Activated CD8-positive, alpha-beta memory T cell treated with anti-CD3 and anti-CD28 coated beads, Interleukin-2, amount 50 U/mL, for 1 hour (primary cell): ENCODE measurements around the gene CADM1.

ENCODE experiments used
- DNase-seq: peaks from one replicate; pipeline ENCODE4 v3.0.0-alpha.2; 2020; ENCODE audit errors: extremely low read depth

CADM1 gene

DNA sequence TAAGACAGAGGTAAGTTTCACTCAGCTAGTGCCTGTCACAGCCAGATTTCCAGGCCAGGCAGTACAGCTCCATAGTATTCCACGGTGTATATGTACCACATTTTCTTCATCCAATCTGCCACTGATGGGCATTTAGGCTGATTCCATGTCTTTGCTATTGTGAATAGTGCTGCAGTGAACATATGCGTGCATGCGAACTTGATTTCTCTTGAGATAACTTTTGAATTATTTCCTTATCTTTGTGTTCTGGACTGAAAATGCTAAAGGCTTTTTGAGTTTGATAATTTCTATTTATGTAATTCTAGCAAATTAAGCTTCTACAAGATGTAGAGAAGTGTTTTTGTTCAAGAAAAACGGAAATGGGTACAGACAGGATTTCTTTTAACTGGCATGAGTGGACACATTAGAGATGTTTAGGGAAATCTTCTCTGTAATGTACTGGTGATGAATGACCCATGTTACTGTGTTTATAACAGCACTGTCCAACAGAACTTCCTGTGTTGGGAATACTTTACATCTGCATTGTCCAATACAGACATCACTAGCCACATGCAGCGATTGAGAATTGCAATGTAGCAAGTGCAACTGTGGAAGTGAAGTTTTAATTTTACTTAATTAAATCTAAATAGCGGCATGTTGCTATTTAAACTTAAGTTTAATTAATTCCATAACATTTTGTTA, 151.3 kb downstream of the CADM1 start:
- no peak for DNase-seq

DNA sequence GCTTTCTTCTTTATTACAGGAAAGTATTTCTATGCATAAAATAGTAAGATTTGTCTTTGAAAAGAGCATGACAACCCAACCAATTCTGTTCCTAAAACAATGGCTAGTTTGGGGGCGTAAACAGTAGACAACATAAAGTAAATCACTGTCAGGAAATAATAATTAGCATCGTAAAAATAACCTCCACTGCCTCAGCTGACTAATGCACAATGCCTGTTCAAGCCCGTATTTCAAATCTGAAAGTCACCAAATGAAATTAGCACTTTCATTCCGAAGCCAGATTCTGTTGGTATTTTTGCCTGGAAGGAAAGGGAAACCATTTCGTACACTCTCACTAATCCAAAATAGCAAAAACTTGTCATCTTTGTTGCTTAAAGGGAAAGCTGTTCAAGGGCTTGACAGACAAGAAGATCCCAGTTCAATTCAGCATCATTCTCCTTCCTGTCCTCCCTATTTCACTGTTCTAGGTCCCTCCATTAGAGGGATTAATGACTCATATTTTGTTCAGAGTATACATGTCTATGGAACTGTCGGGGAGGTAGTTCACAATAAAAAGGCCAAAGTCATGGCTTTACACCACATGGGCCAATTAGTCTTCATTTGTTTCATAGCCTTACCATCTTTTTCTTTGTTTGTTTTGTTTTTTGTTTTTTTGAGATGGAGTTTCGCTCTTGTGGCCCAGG, 154.7 kb downstream of the CADM1 start:
- no peak for DNase-seq

DNA sequence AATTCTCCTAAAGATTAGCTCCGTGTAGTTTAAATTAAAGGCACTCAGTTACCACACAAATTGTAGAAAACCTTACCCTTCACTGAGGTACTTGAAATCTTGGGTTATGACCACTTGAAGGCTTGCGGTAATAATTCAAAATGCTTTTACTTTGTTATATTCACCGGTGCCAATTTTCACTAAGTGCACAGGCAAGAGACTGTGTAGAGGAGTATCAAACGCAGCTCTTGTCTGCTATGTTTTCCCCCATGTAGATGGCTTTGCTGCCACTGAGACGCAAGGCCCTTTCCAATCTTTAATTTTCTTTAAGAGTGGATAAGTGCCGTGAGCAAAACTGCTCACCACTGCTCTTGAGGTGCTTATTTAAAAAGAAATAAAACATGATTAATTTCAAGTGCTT, 155.8 kb downstream of the CADM1 start:
- DNase-seq: no peak

DNA sequence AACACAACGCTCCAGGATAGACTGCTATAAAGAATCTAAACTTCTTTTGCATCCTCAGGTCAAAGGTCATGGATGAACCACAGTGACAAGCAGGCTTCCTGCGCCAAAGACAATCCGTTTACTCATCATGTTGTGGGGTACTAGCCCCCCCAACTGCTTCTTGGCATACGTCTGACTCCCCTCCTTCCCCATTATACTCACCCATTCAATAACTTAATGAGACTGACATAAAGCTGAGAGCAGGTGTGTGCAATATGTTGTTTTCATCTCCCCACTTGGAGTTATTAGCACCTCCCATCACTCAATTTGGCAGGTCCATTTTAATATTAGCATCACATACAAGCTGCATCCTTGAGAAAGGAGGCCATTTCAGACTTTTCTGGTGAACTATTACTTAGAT, 157.1 kb downstream of the CADM1 start:
- no peak for DNase-seq

DNA sequence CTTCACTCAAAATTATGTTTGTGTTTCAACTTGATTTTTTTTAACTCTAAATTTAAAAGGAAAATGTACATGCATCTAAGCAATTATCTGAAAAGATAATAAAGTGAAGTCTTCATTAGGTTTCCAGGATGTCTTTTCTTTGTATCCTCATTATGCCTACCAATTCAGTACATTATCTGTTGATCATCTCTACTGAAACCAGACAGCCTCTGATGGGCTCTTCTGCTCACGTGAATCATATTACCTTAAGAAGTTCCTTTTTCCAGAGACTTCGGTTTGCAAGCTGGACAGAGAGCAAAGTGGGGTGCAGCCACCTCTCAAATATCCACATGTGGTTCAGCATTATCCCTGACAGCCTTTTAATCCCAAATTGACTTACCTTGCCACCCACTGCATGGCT, 158.4 kb downstream of the CADM1 start:
- DNase-seq: no peak

DNA sequence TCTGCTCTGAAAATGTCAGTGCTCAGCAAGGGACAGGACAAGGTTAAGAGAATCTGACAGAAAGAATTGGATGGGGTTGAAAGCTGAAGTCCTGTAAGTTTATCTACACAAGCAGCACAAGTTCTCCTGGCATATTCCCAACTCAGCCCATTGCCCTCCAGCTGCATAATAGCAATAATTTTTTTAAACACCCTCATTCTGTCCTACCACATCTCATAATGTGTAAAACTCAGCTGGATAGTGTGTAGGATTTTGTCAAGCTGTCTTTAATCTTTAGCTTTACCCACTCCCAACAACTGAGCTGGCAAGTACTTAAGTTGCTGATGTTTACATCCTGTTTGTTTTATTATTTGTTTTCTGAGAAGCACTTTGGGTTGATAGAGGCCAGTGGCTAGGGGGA, 158.9 kb downstream of the CADM1 start:
- DNase-seq: no peak

DNA sequence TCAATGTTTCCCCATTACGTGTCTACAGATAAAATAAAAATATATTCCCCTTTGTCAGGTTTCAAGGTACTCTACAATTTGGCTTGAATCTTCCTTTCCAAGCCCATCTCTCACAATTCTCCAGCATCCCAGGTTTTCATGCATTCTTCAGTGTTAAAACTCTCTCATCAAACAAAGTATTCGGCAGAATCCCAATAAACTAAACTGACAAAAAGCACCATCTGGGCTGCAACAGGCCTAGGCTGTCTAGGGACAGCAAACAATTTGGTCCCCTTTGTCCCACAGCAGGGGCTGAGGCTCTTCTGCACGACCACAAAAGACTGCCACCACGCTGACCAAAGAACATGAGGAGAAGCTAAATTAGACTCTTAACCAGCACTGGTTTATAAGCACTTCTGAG, 159.4 kb downstream of the CADM1 start:
- DNase-seq: no peak

DNA sequence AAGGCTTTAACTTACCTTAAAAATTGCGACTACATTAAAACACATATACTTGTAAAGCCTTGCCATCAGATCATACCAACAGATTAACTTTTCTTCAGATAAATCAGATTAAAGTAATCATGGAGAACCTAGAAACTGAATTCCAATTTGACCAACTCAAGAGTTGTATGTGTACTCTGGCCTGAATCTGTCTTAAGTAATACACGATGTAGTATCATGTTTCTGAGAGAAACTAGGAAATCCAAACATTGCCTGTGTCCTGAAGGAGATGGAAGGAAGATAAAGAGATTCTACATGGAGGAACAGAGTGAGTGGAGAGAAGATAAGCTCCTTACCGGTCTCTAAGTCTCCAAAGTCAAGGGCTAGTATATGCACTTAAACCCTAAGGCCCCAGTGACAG, 162.1 kb downstream of the CADM1 start:
- no peak for DNase-seq

DNA sequence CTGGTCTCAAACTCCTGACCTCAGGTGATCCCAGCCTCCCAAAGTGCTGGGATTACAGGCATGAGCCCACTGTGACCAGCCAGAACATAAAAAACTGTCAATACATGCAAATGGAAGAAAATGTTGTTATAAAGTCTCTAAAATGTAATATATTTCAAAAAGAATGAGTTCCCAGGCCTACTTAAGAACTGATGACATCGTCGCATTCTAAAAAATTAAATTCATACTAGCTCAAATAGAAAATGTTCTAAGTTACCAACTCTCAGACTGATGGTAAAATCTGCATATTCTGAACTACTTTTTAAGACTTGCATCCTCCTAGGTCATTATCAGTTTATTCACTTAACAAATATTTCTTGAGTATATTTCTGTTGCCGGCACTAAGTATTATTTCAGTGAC, 163.3 kb downstream of the CADM1 start:
- no peak for DNase-seq

DNA sequence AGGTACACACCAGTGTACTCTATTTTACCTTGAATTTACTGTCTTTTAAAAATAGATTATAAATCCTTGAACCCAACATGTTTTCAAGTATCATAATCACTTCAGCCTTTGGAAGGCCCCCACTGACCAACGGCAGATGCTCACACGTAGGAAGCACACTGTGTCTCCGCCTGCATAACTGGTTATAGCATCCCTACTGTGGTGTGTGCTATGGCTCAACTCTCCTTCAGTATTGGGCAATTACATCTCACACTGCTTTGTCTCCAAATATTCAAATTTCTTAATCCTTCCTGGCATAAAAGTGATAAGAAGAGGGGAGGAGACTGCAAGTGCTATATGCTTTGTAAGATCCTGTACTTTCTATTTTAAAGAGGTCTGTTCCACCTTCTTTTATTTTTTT, 165.7 kb downstream of the CADM1 start:
- no peak for DNase-seq

DNA sequence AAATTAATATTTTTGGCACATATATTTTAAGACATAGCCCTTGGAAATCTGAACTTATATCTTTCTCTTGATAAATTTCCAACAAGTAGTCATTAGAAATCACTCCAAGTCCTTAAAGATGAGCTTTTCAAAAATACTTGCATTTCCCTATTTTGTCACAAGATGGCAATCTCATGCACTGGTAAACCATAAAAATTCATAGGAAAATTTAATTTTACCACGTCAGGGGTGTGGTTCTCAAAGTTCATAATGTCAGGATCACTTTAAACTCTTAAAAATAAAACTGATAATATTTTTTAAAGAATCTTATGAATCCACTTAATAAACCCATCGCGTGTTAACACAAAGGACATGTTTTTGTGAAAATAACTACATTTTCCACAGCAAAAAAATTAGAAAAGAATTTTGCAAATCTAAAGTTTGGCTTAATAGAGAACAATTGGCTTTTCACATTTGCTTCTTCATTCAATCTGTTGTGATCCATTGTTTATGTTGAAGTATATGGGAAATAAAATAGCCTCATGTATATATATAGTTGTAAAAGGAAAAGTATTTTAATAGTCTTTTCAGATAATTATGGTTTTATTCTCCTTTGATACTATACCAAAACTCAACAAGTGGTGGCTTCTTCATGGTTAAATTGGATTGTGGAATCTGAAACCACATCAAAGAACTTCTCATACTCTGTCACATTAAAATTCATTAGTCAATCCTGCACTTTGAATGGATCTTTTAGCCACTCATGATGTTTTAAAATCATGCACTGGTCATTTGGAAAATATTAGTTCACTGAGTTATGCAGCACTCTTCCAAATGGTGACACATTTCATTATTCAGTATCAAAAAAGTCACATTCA, 169.1 kb downstream of the CADM1 start:
- no peak for DNase-seq

DNA sequence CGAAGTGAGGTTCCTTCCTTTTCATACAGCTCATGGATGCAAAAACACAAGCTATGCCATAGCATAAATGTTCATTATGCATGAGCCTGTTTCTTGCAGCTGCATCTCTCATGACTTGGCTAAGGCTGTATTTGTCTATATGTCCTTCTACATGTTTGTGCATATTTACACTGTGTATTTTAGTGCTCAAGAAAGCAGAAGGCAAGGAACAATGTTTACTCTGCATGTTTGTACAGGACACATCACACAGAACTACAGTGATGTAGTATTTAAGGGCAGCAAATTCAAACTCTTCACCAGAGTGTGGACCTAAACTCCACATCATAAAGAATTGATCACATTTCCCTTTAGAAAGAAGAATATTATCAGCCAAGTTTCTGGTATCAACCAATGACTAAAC, 170.3 kb downstream of the CADM1 start:
- no peak for DNase-seq

DNA sequence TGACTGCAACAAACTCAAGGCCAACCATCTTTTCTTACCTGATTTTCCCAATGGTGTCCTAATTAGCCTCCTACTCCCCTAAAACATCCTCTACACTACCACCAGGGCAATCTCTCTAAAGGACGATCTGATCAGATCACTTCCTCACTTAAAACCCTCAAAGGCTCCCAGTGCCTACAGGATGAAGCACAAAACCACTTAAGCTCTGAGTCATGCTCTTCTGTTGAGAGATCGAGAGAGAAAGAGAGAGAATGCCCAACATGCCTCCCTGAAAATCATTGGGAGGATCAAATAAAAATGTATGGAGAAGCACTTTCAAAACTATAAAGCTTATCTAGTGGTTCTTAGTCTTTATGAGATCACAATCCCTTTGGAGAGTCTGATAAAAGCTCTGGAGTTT, 171.1 kb downstream of the CADM1 start:
- DNase-seq: no peak

DNA sequence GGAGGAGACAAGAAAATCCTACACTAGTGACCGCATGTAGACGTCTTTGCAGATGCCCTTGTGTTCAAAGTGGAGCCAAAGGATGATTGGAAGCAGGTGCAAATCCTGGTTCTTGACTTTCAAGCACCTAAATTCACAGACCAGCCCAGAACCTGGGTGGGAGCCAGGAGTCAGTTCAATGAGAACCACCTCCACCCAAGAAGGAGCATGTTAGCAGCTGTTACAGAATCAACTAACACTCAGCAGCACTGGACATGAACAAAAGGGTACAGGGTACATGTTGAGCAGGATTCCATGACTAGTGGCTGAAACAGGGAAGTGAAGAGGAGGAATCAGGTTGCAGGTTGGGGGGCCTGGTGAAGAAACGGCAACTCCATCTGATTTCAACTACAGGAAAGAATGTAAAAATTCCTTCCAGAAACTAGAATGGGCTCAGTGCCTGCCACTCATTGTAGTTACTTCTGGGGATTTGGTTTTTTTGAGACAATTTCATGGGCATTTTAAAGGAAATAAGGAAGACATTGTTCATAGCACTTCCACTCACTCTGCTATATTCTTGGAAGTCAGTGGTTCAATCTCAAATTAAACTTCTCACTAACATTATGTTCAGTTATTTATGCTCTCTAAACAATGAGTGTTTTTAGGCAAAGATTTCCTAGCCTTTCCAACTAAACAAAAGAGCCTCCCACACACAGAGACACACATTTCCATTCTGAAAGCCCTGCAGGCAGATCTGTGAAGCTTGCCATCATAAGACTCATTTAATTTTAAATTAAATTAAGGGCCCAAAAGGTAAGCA, 173.3 kb downstream of the CADM1 start:
- no peak for DNase-seq

DNA sequence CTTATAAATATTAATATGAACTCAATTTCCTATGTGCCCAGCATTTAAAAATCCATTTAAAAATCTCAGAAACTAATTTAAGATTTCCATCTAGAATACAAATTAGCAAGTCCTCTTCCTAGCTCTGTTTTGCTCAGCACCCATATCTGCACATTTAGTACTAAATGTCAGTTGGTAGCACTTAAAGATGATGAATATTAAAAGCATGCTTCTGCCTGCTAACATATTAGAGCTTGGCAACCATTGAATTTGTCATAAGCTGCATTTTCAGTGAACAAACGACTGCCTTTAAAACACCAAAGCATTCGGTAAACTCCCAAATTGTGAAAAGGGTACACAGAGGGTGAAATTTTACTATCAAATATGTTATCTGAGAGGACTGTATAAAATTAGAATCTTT, 177.7 kb downstream of the CADM1 start:
- no peak for DNase-seq

DNA sequence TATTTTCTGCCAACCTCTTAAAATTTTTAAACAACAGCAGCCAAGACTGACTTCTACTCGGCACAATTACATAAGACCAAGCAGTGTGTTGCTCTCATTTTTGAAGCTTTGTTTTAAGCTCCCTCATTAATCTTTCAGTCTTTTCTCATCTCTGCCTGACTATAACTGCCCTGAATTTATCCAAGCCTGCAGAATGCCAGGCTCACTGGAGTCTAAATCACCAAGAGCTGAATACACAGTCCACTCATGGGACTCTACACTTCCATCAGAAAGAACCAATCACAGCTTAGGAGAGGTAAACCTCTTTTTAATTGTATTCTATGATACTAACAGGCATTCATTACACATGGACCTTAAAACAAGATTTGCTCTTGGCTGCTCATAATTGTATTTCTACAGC, 178.7 kb downstream of the CADM1 start:
- no peak for DNase-seq

DNA sequence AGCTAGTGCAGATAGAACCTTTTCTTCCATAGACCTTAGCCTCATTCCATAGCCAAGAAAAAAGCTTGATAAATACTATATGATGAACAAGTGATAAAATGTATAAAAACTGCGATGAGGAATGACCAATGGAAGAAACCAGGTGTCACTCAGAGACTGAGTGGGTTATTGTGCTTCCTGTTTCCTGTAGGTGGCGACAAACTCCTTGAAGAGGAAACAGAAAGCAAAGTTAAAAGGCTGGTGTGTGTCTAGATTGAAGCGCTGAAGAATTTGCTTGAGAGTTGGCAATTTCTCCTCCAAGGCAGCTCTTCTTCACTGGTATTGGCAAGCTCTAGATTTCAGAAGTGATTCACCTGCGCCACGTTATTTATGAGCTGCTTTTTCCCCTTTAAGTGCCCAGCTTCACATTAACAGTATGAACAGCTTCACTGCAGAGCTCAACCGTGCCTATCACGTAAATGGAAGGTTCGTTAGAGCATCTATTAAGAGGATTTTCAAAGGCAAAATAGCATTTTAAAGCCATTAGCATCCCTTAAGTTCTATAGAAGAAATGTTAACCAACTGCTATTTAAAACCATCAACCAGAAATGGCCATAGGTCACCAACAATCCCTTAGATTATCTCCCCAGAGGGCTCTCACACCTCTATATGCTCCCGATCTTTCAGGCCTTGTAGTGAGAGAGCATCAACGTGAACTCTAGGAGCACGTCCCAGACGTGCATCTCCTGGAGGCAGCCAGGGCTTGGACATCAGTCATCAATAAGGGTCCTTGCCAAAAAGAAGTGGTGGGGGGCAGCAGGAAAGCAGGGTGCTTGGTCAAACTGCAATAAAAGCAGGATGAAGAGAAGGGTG, 179.4 kb downstream of the CADM1 start:
- no peak for DNase-seq

DNA sequence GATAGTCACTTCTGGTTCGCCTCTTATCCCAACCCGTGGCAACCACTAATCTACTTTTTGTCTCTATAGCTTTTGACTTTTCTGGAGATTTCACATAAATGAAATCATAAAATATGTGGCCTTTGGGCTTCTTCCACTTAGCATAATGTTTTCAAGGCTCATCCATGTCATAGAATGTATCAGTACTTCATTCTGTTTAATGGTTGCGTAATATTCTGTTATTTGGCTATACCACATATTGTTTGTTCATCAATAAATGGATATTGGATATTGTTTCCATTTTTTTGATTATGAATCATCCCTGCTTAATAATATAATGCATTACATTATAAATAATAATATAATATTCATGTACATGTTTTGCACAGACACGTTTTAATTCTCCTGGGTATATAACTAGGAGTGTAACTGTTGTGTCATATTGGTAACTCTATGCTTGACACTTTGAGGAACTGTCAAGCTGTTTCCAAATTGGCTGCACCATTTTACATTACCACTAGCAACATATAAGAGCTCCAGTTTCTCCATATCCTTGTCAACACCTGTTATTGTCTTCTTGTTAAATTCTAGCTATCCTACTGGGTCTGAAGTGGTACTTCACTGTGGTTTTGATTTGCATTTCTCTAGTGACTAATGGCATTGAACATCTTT, 181.5 kb downstream of the CADM1 start:
- DNase-seq: no peak

DNA sequence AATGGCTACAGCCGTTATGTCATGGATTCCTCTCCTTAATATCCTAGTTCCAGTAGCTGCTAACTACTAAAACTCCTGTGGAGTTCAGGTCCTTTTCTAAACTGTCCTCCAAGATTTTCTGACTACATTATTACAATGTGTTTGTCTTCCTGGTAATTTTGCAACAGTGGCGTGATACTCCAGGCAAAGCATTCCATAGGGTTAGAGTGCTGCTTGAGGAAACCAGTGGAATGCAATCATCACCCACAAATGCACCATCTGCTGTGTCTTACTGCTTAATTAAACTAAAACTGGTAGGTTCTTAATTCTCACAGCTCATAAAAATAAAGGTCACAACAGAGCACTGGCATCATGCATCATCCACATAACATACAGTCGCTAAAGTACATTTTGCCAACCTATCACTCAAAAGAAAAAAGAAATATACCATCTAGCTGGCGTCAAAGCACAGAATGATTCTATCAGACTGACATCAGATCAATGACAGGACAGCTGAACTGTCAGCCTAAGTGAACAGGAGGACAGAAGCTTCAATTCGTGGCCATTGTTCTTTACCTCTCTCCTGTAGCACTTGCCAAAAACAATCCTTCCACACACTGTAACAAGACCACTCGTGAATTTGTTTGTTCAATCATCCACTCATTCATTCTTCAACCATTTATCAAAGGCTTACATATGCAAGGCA, 182.5 kb downstream of the CADM1 start:
- DNase-seq: no peak
